ENCODE data around the gene ACTBL2.

The ACTBL2 gene

GRCh38 chr5:57435701-57436134, 46.9 kb downstream of the ACTBL2 start:
- DNase-seq, result no peak
- TF ChIP-seq CTCF (IDR thresholded peaks at IDR 0.05; ENCODE audit: low read depth, low read length), result no peak
- H3K27me3 ChIP-seq (ENCODE audit: insufficient read depth, low read depth, severe bottlenecking), result no peaks in the 10 kb centered on the region
- no peaks in the 10 kb centered on the region for H3K9me3 ChIP-seq (ENCODE audit: severe bottlenecking)
- no peak overlapping the region for H3K27ac ChIP-seq
- H3K36me3 ChIP-seq, result no peaks in the 10 kb centered on the region
- H3K4me3 ChIP-seq (ENCODE audit: low read depth, low read length), result no peak overlapping the region

GRCh38 chr5:57434683-57435082, 47.9 kb downstream of the ACTBL2 start:
- H3K27me3 ChIP-seq (ENCODE audit: insufficient read depth, low read depth, severe bottlenecking), result no peaks in the 10 kb centered on the region
- no peak overlapping the region for H3K27ac ChIP-seq
- DNase-seq, result no peak
- H3K4me3 ChIP-seq (ENCODE audit: low read depth, low read length), result no peak overlapping the region
- H3K9me3 ChIP-seq (ENCODE audit: severe bottlenecking), result no peaks in the 10 kb centered on the region
- no peak for TF ChIP-seq CTCF (IDR thresholded peaks at IDR 0.05; ENCODE audit: low read depth, low read length)
- H3K36me3 ChIP-seq, result no peaks in the 10 kb centered on the region

- H3K36me3 ChIP-seq, result no peaks in the 10 kb centered on the region
- DNase-seq, result no peak
- no peaks in the 10 kb centered on the region for H3K27me3 ChIP-seq (ENCODE audit: insufficient read depth, low read depth, severe bottlenecking)
- H3K27ac ChIP-seq, result no peak overlapping the region
- no peak overlapping the region for H3K4me3 ChIP-seq (ENCODE audit: low read depth, low read length)
- no peak for TF ChIP-seq CTCF (IDR thresholded peaks at IDR 0.05; ENCODE audit: low read depth, low read length)
- H3K9me3 ChIP-seq (ENCODE audit: severe bottlenecking), result no peaks in the 10 kb centered on the region
Measured at GRCh38 chr5:57434227-57434640, 48.4 kb downstream of the ACTBL2 start.

- H3K27ac ChIP-seq, result no peak overlapping the region
- DNase-seq, result no peak
- no peaks in the 10 kb centered on the region for H3K9me3 ChIP-seq (ENCODE audit: severe bottlenecking)
- H3K4me3 ChIP-seq (ENCODE audit: low read depth, low read length), result no peak overlapping the region
- H3K27me3 ChIP-seq (ENCODE audit: insufficient read depth, low read depth, severe bottlenecking), result no peaks in the 10 kb centered on the region
- H3K36me3 ChIP-seq, result no peaks in the 10 kb centered on the region
- no peak for TF ChIP-seq CTCF (IDR thresholded peaks at IDR 0.05; ENCODE audit: low read depth, low read length)
Measured at GRCh38 chr5:57432876-57433275, 49.7 kb downstream of the ACTBL2 start.

- no peak for DNase-seq
- H3K27ac ChIP-seq, result no peak overlapping the region
- H3K36me3 ChIP-seq, result no peaks in the 10 kb centered on the region
- H3K9me3 ChIP-seq (ENCODE audit: severe bottlenecking), result no peaks in the 10 kb centered on the region
- H3K27me3 ChIP-seq (ENCODE audit: insufficient read depth, low read depth, severe bottlenecking), result no peaks in the 10 kb centered on the region
- TF ChIP-seq CTCF (IDR thresholded peaks at IDR 0.05; ENCODE audit: low read depth, low read length), result no peak
- no peak overlapping the region for H3K4me3 ChIP-seq (ENCODE audit: low read depth, low read length)
Measured at GRCh38 chr5:57431759-57432158, 50.9 kb downstream of the ACTBL2 start.

Data from WERI-Rb-1 (cell line).